HL-60/S4 treated with retinoic acid at 250 ng/mL for 4 days and 3 days (cell line): ENCODE results near the gene SP3.

Source experiments
- in situ Hi-C: fragments of 300-500 bp; cut with MboI; formaldehyde crosslinking; loops from 2 replicates; pipeline ENCODE4 v1.7.0; 2022; ENCODE audit warnings: low sequenced_read_pairs

SP3 gene

GRCh38 chr2:173947131-173947530 lies 18.0 kb downstream of the SP3 start:
- in situ Hi-C loops: no loop called here

GRCh38 chr2:173943738-173944137 lies 21.4 kb downstream of the SP3 start:
- in situ Hi-C loops: no loop called here

- in situ Hi-C loops: no loop called here
Measured at GRCh38 chr2:173942861-173943523, 22.2 kb downstream of the SP3 start.

GRCh38 chr2:173941567-173941966 lies 23.6 kb downstream of the SP3 start:
- in situ Hi-C loops: no loop called here

GRCh38 chr2:173940208-173941020 lies 24.8 kb downstream of the SP3 start:
- in situ Hi-C loops: no loop called here

GRCh38 chr2:173938700-173939384 lies 26.3 kb downstream of the SP3 start:
- in situ Hi-C loops: no loop called here

GRCh38 chr2:173935305-173935704 lies 29.9 kb downstream of the SP3 start:
- in situ Hi-C loops: no loop called here

GRCh38 chr2:173934895-173935294 lies 30.3 kb downstream of the SP3 start:
- in situ Hi-C loops: no loop called here

- in situ Hi-C loops: no loop called here
Measured at GRCh38 chr2:173931751-173932150, 33.4 kb downstream of the SP3 start.

GRCh38 chr2:173929441-173929840 lies 35.7 kb downstream of the SP3 start:
- in situ Hi-C loops: no loop called here

GRCh38 chr2:173926875-173927274 lies 38.3 kb downstream of the SP3 start:
- in situ Hi-C loops: no loop called here

- in situ Hi-C loops: no loop called here
Measured at GRCh38 chr2:173924285-173924684, 40.9 kb downstream of the SP3 start.

GRCh38 chr2:173922760-173923159 lies 42.4 kb downstream of the SP3 start:
- in situ Hi-C loops: no loop called here

GRCh38 chr2:173922068-173922467 lies 43.1 kb downstream of the SP3 start:
- in situ Hi-C loops: no loop called here

GRCh38 chr2:173914055-173914927 lies 50.9 kb downstream of the SP3 start:
- in situ Hi-C loops: no loop called here

- in situ Hi-C loops: no loop called here
Measured at GRCh38 chr2:173909846-173910245, 55.3 kb downstream of the SP3 start.

- in situ Hi-C loops: no loop called here
Measured at GRCh38 chr2:173906626-173907025, 58.5 kb downstream of the SP3 start.

- in situ Hi-C loops: no loop called here
Measured at GRCh38 chr2:173903601-173904394, 61.4 kb downstream of the SP3 start.

GRCh38 chr2:173898996-173899395 lies 66.2 kb downstream of the SP3 start:
- in situ Hi-C loops: no loop called here

GRCh38 chr2:173898178-173898668 lies 67.0 kb downstream of the SP3 start:
- in situ Hi-C loops: no loop called here
